ENCODE measurements around the gene CRTC1. TPM values are rescaled to one million over a fixed set of nuclear protein-coding genes. Genes with fewer than 3 reads are reported as not detected.

Gene CRTC1
- total and polyA plus RNA-seq, 9 of the 15 experiments (the other 6 are each of a cell fraction or from before 2014, with no cell fraction given), result 0.25 to 3.8 (median 1.2) TPM; not detected in 2

GRCh38 chr19:18781885-18782527, 98.5 kb downstream of the CRTC1 start:
- BruUV-seq (replicated peaks), result no TSS peak
- H3K9me1 ChIP-seq (ENCODE audit: control insufficient read depth, insufficient read depth, low read length), result no peaks in the 10 kb centered on the region
- in situ Hi-C loops (cut with MboI) (no loop called here), intact Hi-C loops (cut with micrococcal nuclease) (no loop called here)
- DNase-seq (ENCODE audit: extremely low read depth in 1 of 4, low spot score in 3 of 4) (no peak), ATAC-seq (no peak), FAIRE-seq (no peak)
- H3K4me3 ChIP-seq, result no peak overlapping the region
- peaks cover 9% of the 10 kb centered on the region for H4K20me1 ChIP-seq (replicated peaks; ENCODE audit: control insufficient read depth, insufficient read depth, low read length)
- no peaks in the 10 kb centered on the region for H3K36me3 ChIP-seq (ENCODE audit: control insufficient read depth, insufficient read depth, low read length)
- POLR2A ChIA-PET, result no interaction called here
- no peak overlapping the region for H3K27ac ChIP-seq (ENCODE audit: extremely low read depth, low read depth, low read length)
- peaks cover 19 to 64% of the 10 kb centered on the region in 2 experiments; a peak in 4 of 5 replicates for H3K27me3 ChIP-seq (ENCODE audit: control insufficient read depth in 2 of 2, insufficient read depth in 2 of 2, low read length in 2 of 2)
- no peak for TF ChIP-seq RAD51 (IDR thresholded peaks at IDR 0.05; ENCODE audit: borderline replicate concordance, low read depth)
- peak; percentile 94 for TF ChIP-seq SPI1 (IDR thresholded peaks at IDR 0.05; ENCODE audit: borderline replicate concordance, low read depth, low read length)
- CTCF ChIA-PET (ENCODE audit: low intra/inter-chr PET ratio), result no interaction called here
- H3K4me1 ChIP-seq (replicated peaks in 1 of 2; ENCODE audit: control insufficient read depth in 2 of 2, insufficient read depth in 2 of 2, low read length in 2 of 2), result peaks cover 8 to 64% of the 10 kb centered on the region in 2 experiments; a peak in 3 of 5 replicates
- no peak overlapping the region for H2AFZ ChIP-seq (ENCODE audit: low read depth, low read length)
- H3K4me2 ChIP-seq (ENCODE audit: insufficient read depth, low read length), result no peak overlapping the region
- no peak overlapping the region for H3K9ac ChIP-seq (ENCODE audit: insufficient read depth in 1 of 2, low read depth in 2 of 2, low read length in 2 of 2)
- no peaks in the 10 kb centered on the region for H3K9me3 ChIP-seq (replicated peaks; ENCODE audit: control insufficient read depth, insufficient read depth, low read depth, low read length)
- WGBS (ENCODE audit: insufficient coverage, low coverage, missing lambda C conversion rate), result 8% methylated on average over 17 of the region's 20 CpGs
- H3K79me2 ChIP-seq (ENCODE audit: control insufficient read depth, insufficient read depth, low read length), result no peaks in the 10 kb centered on the region

GRCh38 chr19:18782559-18783225, 99.2 kb downstream of the CRTC1 start:
- no TSS peak for BruUV-seq (replicated peaks)
- Histone ChIP-seq H3K4me3 (no peak overlapping the region), H4K20me1 (replicated peaks; ENCODE audit: control insufficient read depth, insufficient read depth, low read length) (peaks cover 9% of the 10 kb centered on the region), H3K4me1 (replicated peaks in 1 of 2; ENCODE audit: control insufficient read depth in 2 of 2, insufficient read depth in 2 of 2, low read length in 2 of 2) (peaks cover 8 to 65% of the 10 kb centered on the region in 2 experiments; a peak in 3 of 5 replicates), H3K9me3 (replicated peaks; ENCODE audit: control insufficient read depth, insufficient read depth, low read depth, low read length) (no peaks in the 10 kb centered on the region), H3K4me2 (ENCODE audit: insufficient read depth, low read length) (no peak overlapping the region), H3K9ac (ENCODE audit: insufficient read depth in 1 of 2, low read depth in 2 of 2, low read length in 2 of 2) (no peak overlapping the region), H2AFZ (ENCODE audit: low read depth, low read length) (no peak overlapping the region), H3K9me1 (ENCODE audit: control insufficient read depth, insufficient read depth, low read length) (no peaks in the 10 kb centered on the region), H3K36me3 (ENCODE audit: control insufficient read depth, insufficient read depth, low read length) (no peaks in the 10 kb centered on the region), H3K27ac (ENCODE audit: extremely low read depth, low read depth, low read length) (no peak overlapping the region), H3K27me3 (ENCODE audit: control insufficient read depth in 2 of 2, insufficient read depth in 2 of 2, low read length in 2 of 2) (peaks cover 19 to 63% of the 10 kb centered on the region in 2 experiments; a peak in 4 of 5 replicates), H3K79me2 (ENCODE audit: control insufficient read depth, insufficient read depth, low read length) (no peaks in the 10 kb centered on the region)
- FAIRE-seq, result no peak
- no peak for DNase-seq (ENCODE audit: extremely low read depth in 1 of 4, low spot score in 3 of 4)
- POLR2A ChIA-PET, result interaction anchor here (1.2 kb wide), 1 partner anchor 13 kb away, joined by 3 read pairs; no protein-coding TSS in a partner anchor
- in situ Hi-C loops (cut with MboI), result no loop called here
- WGBS (ENCODE audit: insufficient coverage, low coverage, missing lambda C conversion rate), result 9% methylated on average over 21 of the region's 22 CpGs
- CTCF ChIA-PET (ENCODE audit: low intra/inter-chr PET ratio), result no interaction called here
- intact Hi-C loops (cut with micrococcal nuclease), result no loop called here
- no peak for ATAC-seq
- TF ChIP-seq ZNF408 (CRISPR knock-in tag; IDR thresholded peaks at IDR 0.05; ENCODE audit: low read depth) (no peak), ZZZ3 (IDR thresholded peaks at IDR 0.05) (no peak), BMI1 (IDR thresholded peaks at IDR 0.05; ENCODE audit: low read length) (no peak), KLF10 (CRISPR knock-in tag; IDR thresholded peaks at IDR 0.05) (no peak), ZNF668 (CRISPR knock-in tag; IDR thresholded peaks at IDR 0.05) (no peak), ZBTB1 (CRISPR knock-in tag; IDR thresholded peaks at IDR 0.05; ENCODE audit: borderline replicate concordance, low read depth) (no peak)
- TF ChIP-seq, protein P1, sequence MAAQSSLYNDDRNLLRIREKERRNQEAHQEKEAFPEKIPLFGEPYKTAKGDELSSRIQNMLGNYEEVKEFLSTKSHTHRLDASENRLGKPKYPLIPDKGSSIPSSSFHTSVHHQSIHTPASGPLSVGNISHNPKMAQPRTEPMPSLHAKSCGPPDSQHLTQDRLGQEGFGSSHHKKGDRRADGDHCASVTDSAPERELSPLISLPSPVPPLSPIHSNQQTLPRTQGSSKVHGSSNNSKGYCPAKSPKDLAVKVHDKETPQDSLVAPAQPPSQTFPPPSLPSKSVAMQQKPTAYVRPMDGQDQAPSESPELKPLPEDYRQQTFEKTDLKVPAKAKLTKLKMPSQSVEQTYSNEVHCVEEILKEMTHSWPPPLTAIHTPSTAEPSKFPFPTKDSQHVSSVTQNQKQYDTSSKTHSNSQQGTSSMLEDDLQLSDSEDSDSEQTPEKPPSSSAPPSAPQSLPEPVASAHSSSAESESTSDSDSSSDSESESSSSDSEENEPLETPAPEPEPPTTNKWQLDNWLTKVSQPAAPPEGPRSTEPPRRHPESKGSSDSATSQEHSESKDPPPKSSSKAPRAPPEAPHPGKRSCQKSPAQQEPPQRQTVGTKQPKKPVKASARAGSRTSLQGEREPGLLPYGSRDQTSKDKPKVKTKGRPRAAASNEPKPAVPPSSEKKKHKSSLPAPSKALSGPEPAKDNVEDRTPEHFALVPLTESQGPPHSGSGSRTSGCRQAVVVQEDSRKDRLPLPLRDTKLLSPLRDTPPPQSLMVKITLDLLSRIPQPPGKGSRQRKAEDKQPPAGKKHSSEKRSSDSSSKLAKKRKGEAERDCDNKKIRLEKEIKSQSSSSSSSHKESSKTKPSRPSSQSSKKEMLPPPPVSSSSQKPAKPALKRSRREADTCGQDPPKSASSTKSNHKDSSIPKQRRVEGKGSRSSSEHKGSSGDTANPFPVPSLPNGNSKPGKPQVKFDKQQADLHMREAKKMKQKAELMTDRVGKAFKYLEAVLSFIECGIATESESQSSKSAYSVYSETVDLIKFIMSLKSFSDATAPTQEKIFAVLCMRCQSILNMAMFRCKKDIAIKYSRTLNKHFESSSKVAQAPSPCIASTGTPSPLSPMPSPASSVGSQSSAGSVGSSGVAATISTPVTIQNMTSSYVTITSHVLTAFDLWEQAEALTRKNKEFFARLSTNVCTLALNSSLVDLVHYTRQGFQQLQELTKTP (IDR thresholded peaks at IDR 0.05; ENCODE audit: low read depth in 1 of 2, partially characterized antibody in 2 of 2), result no peak

Data from K562 (cell line).